GM20000 (cell line): Measurements from ENCODE around the gene PPEF1.

Experiments
- DNase-seq: peaks from one replicate; pipeline ENCODE4 v3.0.0; 2012; ENCODE audit warnings: low spot score
- TF ChIP-seq, protein P1 (sequence below): IDR thresholded peaks from 2 replicates; pipeline ENCODE4 v1.5.1; 2012; ENCODE audit warnings: mild to moderate bottlenecking, control low read depth; ENCODE audit errors: extremely low read depth, missing control alignments

PPEF1 gene

GRCh38 chrX:18874560-18875255, 167.3 kb downstream of the PPEF1 start:
- TF ChIP-seq, protein P1, sequence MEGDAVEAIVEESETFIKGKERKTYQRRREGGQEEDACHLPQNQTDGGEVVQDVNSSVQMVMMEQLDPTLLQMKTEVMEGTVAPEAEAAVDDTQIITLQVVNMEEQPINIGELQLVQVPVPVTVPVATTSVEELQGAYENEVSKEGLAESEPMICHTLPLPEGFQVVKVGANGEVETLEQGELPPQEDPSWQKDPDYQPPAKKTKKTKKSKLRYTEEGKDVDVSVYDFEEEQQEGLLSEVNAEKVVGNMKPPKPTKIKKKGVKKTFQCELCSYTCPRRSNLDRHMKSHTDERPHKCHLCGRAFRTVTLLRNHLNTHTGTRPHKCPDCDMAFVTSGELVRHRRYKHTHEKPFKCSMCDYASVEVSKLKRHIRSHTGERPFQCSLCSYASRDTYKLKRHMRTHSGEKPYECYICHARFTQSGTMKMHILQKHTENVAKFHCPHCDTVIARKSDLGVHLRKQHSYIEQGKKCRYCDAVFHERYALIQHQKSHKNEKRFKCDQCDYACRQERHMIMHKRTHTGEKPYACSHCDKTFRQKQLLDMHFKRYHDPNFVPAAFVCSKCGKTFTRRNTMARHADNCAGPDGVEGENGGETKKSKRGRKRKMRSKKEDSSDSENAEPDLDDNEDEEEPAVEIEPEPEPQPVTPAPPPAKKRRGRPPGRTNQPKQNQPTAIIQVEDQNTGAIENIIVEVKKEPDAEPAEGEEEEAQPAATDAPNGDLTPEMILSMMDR, result no peak
- no peak for DNase-seq

DNA sequence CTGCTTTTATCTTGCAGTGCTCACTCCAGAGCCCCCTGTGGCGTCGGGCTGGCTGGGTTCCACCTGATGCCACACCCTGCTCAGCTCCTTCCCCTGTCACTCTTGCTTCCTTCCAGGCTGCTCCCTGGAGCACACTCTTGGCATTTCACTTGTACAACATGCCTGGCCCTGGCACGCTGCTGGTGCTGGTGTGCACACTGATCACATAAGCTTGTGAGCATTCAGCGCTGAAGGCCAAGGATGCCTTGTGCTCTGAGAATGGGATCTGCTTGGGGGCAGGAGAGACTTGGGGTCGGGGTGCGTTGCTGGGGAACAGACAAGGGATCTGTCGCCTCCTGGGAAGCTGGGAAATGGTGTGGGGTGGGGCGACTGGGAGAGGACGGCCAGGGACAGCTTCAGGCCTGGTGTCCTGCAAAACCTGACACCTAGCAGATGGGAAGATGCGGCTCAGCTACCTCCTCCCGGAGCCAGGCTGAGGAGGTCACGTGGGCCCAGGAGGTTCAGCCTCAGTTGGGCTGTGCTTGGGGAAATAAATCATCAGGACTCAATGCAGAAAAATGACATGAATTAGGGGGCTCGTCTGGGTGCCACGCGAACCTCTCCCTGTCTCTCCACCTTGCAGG, 167.9 kb downstream of the PPEF1 start:
- TF ChIP-seq, protein P1, result no peak
- DNase-seq, result no peak

GRCh38 chrX:18877469-18877868, 170.0 kb downstream of the PPEF1 start:
- DNase-seq, result no peak

More at GRCh38 chrX:18877469-18877868, 170.0 kb downstream of the PPEF1 start:
- TF ChIP-seq, protein P1, result no peak
